ACC112 (cell line): ENCODE measurements around the gene IL1RAPL2.

Experiments
- H2AFZ ChIP-seq: fragments of 200-600 bp; sonication (generic); one replicate; pipeline ENCODE4 v1.6.0; 2017; ENCODE audit warnings: antibody characterized with exemption, low read length; ENCODE audit not compliant: unreplicated experiment
- H3K27ac ChIP-seq: fragments of 200-600 bp; sonication (generic); 2 replicates; pipeline ENCODE4 v1.5.1; 2014; ENCODE audit warnings: low read depth, mild to moderate bottlenecking, antibody characterized with exemption, low read length, moderate library complexity
- H3K27me3 ChIP-seq: fragments of 200-600 bp; sonication (generic); 2 replicates; pipeline ENCODE4 v1.6.1; 2014; ENCODE audit warnings: mild to moderate bottlenecking, antibody characterized with exemption, low read length, moderate library complexity, mixed read lengths; ENCODE audit not compliant: insufficient read depth
- H3K36me3 ChIP-seq: fragments of 200-600 bp; sonication (generic); 2 replicates; pipeline ENCODE4 v1.6.1; 2016; ENCODE audit warnings: mild to moderate bottlenecking, antibody characterized with exemption, low read length, moderate library complexity, mixed read lengths; ENCODE audit not compliant: insufficient read depth
- H3K4me1 ChIP-seq: fragments of 200-600 bp; sonication (generic); one replicate; pipeline ENCODE4 v1.6.1; 2016; ENCODE audit warnings: low read length, mixed read lengths; ENCODE audit not compliant: insufficient read depth, unreplicated experiment, control insufficient read depth
- H3K4me3 ChIP-seq: fragments of 200-600 bp; sonication (generic); 2 replicates; pipeline ENCODE4 v1.5.1; 2014; ENCODE audit warnings: mild to moderate bottlenecking, low read depth, low read length
- H3K79me2 ChIP-seq: fragments of 200-600 bp; sonication (generic); one replicate; pipeline ENCODE4 v1.6.0; 2016; ENCODE audit warnings: low read length; ENCODE audit not compliant: control insufficient read depth, unreplicated experiment, insufficient read depth

IL1RAPL2 gene

DNA sequence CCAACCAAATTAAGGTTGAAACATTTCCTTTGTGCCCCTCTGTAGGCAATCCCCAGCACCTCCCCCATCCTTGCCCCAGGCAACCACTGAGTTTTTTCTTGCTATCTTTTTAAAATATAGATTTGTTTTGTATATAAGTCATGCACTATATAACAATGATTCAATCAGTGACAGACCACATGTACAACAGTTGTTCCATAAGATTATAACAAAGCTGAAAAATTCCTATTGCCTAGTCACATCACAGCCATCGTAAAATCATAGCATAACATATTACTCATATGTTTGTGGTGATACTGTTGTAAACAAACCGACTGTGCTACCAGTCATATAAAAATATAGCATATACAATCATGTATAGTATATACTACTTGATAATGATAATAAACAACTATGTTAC is 1044.4 kb downstream of the IL1RAPL2 start:
- Histone ChIP-seq H2AFZ (no peak overlapping the region), H3K36me3 (no peaks in the 10 kb centered on the region), H3K27ac (no peak overlapping the region), H3K4me1 (no peaks in the 10 kb centered on the region), H3K79me2 (no peaks in the 10 kb centered on the region), H3K27me3 (no peaks in the 10 kb centered on the region), H3K4me3 (no peak overlapping the region)

DNA sequence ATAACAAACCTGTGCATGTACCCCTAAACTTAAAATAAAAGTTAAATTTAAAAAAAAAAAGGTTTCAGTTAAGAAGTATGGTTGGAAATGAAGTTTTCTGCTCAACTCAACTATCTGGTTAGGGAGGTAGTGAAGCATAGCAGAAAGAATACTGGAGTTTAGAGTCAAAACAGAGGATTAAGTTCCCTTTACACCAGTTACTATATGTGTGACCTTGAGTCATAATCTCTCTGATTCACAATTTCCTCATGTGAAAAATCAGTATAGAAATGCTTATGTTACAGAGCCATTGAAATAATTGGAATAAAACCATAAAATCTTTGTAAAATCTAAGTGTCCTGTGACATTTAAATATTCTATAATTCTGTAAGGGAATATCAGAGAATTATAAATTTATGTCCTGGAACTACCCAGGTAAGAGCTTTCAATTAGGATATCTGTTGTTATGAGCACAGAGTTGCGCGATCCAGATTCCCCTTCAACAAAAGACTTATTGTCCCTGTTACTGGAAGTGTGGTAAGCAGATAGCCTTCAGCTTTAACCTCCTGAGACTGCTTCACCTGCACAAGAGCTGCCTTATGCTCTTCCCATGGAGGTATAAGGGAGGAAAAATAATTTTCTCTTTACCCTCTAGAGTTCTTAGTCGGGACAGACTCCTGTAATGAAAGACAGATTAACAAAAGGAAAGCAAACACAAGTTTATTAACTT is 1052.5 kb downstream of the IL1RAPL2 start:
- Histone ChIP-seq H3K27me3 (no peaks in the 10 kb centered on the region), H2AFZ (no peak overlapping the region), H3K27ac (no peak overlapping the region), H3K36me3 (no peaks in the 10 kb centered on the region), H3K4me1 (no peaks in the 10 kb centered on the region), H3K4me3 (no peak overlapping the region), H3K79me2 (no peaks in the 10 kb centered on the region)

DNA sequence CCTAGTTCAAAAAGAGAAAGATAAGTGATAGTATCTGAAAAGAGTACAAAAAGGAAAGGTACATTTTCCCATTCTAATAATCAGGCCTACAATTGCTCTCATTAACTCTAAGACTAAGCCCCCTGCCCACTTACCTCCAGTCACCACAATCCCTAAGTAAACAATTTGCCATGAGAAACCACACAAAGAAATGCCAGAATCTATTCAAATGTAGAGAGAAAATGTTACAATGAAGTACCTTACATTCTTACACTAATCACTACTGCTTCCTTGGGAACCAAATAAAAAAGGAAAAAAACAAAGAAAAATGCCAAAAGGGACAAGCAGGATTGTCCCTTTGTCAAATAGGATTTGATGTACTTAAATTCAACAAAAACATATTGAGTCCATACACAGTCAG is 1068.2 kb downstream of the IL1RAPL2 start:
- Histone ChIP-seq H3K36me3 (no peaks in the 10 kb centered on the region), H3K27me3 (no peaks in the 10 kb centered on the region), H3K4me1 (no peaks in the 10 kb centered on the region), H3K27ac (no peak overlapping the region), H2AFZ (no peak overlapping the region), H3K79me2 (no peaks in the 10 kb centered on the region), H3K4me3 (no peak overlapping the region)

DNA sequence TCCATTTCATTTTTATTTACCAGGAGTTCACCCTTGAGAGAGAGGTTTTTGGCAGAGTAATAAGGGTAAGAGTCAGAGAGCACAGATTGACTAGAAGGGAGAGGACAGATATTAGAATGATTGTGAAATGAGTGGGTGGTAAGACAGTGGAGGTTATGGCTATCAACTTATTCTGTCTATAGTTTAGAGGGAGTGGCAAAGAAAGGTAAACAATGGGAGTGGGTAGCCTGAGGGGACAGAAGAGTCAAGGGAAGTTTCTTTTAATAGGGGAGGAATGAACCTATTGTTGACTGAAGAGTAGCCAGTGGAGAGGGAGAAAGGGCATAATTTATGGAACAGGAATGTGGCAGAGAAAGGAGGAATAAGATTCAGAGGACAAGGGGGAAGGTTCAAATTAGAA is 1069.8 kb downstream of the IL1RAPL2 start:
- Histone ChIP-seq H3K79me2 (no peaks in the 10 kb centered on the region), H3K4me3 (no peak overlapping the region), H3K4me1 (no peaks in the 10 kb centered on the region), H3K27me3 (no peaks in the 10 kb centered on the region), H3K36me3 (no peaks in the 10 kb centered on the region), H2AFZ (no peak overlapping the region), H3K27ac (no peak overlapping the region)

DNA sequence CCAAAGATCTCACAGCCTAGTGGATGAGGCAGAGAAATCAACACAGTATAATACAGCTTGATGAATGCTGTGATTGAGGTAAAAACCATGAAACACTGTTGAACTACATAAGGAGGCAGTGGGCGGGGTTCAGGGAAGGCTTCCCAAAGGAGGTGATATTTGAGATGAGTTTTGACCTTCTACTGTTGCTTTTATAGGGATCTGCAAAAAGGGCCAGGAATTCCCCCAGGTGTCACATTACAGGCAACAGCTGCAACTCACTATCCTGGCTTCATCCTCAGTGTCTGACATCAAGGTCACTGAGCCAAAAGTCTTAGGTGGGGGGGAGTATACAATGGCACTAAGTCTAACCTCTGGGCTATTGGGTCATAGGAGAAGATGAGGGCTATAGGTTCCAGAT is 1070.7 kb downstream of the IL1RAPL2 start:
- no peak overlapping the region for H2AFZ ChIP-seq
- H3K79me2 ChIP-seq = no peaks in the 10 kb centered on the region
- H3K36me3 ChIP-seq = no peaks in the 10 kb centered on the region
- no peak overlapping the region for H3K4me3 ChIP-seq
- no peak overlapping the region for H3K27ac ChIP-seq
- H3K27me3 ChIP-seq = no peaks in the 10 kb centered on the region
- no peaks in the 10 kb centered on the region for H3K4me1 ChIP-seq

DNA sequence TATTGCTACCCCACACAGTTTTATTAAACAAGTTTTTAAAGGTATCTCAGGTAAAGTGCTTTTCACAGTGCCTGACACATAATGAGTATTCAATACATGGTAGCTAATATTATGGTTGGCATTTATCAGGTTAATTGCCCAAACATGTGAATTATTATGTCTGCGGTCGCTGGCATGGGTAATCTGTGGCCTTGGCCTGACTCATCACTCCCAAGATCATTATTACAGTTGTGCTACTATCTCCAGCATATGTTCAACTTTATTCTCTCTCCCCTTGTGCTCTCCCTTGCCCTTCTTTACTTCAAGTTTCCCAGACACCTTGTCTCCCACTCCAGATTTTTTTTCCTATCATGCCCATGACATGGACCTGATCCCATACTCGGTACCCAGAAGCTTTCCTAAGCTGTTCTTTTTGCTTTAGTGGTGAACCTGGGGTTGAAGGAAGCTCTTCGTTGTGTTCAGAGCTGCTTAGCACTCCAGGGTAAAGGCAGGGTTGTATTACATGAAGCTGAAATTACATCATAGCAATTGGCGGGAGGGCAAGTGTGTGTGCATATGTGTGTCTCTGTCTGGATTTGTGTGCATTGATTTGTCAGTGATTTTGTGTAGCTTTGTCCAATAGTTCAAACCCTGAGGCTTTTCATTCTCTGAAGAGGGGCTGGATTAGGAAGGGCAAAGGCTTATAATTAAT is 1079.8 kb downstream of the IL1RAPL2 start:
- no peak overlapping the region for H2AFZ ChIP-seq
- H3K36me3 ChIP-seq = no peaks in the 10 kb centered on the region
- no peaks in the 10 kb centered on the region for H3K27me3 ChIP-seq
- no peaks in the 10 kb centered on the region for H3K4me1 ChIP-seq
- H3K27ac ChIP-seq = no peak overlapping the region
- H3K79me2 ChIP-seq = no peaks in the 10 kb centered on the region
- H3K4me3 ChIP-seq = no peak overlapping the region

DNA sequence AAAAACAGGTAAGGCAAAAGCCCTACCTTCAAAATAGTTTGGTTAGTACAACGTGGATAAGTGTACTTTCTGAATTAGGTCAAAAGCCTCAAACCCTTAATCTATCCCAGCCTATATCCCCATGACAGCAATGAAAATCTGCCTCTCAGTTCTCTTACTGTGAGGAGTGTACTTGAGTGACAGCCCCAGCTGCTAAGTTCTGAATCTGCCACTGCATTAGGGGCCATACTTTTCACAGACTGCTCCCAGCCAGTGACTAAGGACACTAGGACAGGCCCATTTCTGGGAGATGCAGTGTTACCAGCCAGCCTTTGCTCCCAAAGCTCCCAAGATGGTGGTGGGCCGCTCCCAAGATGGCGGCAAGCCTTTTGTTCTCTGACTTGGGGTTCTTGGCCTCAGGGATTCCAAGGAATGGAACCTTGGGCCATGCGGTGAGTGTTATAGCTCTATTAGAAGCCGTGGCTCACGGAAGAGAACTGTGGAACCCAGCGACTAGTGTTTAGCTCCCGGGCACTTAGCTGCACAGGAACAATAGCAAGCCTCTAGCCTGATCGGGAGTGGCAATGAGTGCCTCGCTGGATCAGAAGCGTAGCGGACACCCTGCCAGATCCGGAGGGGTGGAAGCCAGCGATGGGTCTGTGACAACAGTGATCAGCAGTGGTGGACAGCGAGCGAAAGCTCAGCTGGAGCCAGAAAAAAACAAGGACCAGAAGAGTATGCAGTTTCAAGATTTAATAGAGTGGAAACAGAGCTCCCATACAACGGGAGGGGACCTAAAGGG is 1080.8 kb downstream of the IL1RAPL2 start:
- H3K4me3 ChIP-seq = no peak overlapping the region
- no peak overlapping the region for H3K27ac ChIP-seq
- no peaks in the 10 kb centered on the region for H3K4me1 ChIP-seq
- H3K36me3 ChIP-seq = no peaks in the 10 kb centered on the region
- H3K27me3 ChIP-seq = no peaks in the 10 kb centered on the region
- H3K79me2 ChIP-seq = no peaks in the 10 kb centered on the region
- no peak overlapping the region for H2AFZ ChIP-seq

DNA sequence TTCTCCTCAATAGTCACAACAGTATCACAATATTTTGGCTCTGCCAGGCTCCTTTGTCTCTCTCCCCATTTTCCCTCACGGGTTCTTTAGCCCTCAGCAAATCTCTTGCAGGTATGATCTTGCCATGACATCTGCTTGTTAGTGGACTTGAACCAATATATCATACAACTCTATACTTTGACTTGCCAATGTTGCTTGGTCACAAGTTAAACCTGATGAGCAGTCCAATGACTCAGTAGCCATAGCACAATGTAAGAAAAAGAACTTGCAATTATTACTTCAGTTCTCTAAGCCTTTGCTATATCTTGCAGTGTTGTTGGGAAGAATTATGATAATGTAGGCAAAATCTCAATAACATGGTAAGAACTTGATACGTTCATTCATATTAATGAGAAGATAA is 1081.8 kb downstream of the IL1RAPL2 start:
- H3K36me3 ChIP-seq = no peaks in the 10 kb centered on the region
- H3K4me1 ChIP-seq = no peaks in the 10 kb centered on the region
- no peak overlapping the region for H3K4me3 ChIP-seq
- H3K27ac ChIP-seq = no peak overlapping the region
- no peaks in the 10 kb centered on the region for H3K27me3 ChIP-seq
- no peaks in the 10 kb centered on the region for H3K79me2 ChIP-seq
- H2AFZ ChIP-seq = no peak overlapping the region

DNA sequence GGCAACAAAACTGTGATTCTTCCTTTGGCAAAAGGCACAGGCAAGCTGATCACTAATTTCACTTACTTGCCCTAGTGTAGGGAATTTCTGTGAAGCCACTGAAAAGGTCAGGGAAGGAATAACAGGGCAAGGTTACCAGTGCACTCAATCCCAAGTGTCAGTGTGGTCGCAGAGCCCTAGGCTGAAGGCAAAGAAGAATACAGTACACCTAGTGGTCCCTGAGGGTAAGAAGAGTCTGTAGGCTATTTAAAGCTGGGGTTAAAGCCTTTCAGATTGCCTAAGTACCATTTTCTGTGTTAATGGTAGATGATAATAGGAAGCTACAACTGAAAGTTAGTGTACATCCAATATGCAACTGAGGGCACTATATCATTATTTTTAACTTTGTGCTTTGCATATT is 1082.7 kb downstream of the IL1RAPL2 start:
- Histone ChIP-seq H3K4me1 (peaks cover 3% of the 10 kb centered on the region), H3K27me3 (no peaks in the 10 kb centered on the region), H3K79me2 (no peaks in the 10 kb centered on the region), H3K4me3 (no peak overlapping the region), H2AFZ (no peak overlapping the region), H3K36me3 (no peaks in the 10 kb centered on the region), H3K27ac (no peak overlapping the region)

DNA sequence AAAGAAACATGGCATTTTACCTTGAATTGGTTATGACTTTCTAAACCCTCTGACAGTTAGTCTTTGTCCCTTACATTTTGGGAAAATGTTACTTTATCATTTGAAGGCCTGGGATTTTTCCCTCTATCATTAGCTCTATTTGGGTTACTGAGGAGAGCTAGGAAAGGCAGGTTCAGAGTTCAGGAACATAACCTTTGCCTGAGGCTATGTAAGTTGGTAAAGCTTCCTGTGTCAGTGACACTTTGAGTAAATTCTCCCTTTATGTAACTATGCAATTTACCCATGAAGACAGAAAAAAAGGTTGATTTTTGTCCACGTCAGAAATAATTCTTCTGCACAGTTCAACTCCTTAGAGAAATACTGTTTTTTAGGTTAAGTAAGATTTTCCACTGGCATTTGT is 1084.6 kb downstream of the IL1RAPL2 start:
- H3K4me1 ChIP-seq = peaks cover 13% of the 10 kb centered on the region
- H2AFZ ChIP-seq = no peak overlapping the region
- H3K4me3 ChIP-seq = no peak overlapping the region
- H3K27ac ChIP-seq = no peak overlapping the region
- no peaks in the 10 kb centered on the region for H3K27me3 ChIP-seq
- no peaks in the 10 kb centered on the region for H3K36me3 ChIP-seq
- no peaks in the 10 kb centered on the region for H3K79me2 ChIP-seq
